Measurements from ENCODE around the gene ZMAT3.

The ZMAT3 gene

GRCh38 chr3:179076243-179077027 lies 4.8 kb upstream of the ZMAT3 start:
- TF ChIP-seq GATA3 (IDR thresholded peaks at IDR 0.05; ENCODE audit: low read depth, low read length) (no peak), GATA2 (IDR thresholded peaks at IDR 0.05; ENCODE audit: low read depth, low read length) (no peak)

- TF ChIP-seq GATA3 (IDR thresholded peaks at IDR 0.05; ENCODE audit: low read depth, low read length) (no peak), GATA2 (IDR thresholded peaks at IDR 0.05; ENCODE audit: low read depth, low read length) (no peak)
These were observed 3.0 kb upstream of the ZMAT3 start for GRCh38 chr3:179074656-179075055.

GRCh38 chr3:179073816-179074215 lies 2.2 kb upstream of the ZMAT3 start:
- TF ChIP-seq GATA2 (IDR thresholded peaks at IDR 0.05; ENCODE audit: low read depth, low read length) (no peak), GATA3 (IDR thresholded peaks at IDR 0.05; ENCODE audit: low read depth, low read length) (no peak)

GRCh38 chr3:179072100-179072438 lies 460 bp upstream of the ZMAT3 start:
- TF ChIP-seq GATA3 (IDR thresholded peaks at IDR 0.05; ENCODE audit: low read depth, low read length) = no peak

- TF ChIP-seq GATA2 (IDR thresholded peaks at IDR 0.05; ENCODE audit: low read depth, low read length) = no peak
- no peak for TF ChIP-seq GATA3 (IDR thresholded peaks at IDR 0.05; ENCODE audit: low read depth, low read length)
These were observed 634 bp downstream of the ZMAT3 start for GRCh38 chr3:179071027-179071322.

- TF ChIP-seq GATA3 (IDR thresholded peaks at IDR 0.05; ENCODE audit: low read depth, low read length) (no peak), GATA2 (IDR thresholded peaks at IDR 0.05; ENCODE audit: low read depth, low read length) (no peak)
These were observed 1.7 kb downstream of the ZMAT3 start for GRCh38 chr3:179069762-179070390.

GRCh38 chr3:179068779-179069530 lies 2.7 kb downstream of the ZMAT3 start:
- TF ChIP-seq GATA3 (IDR thresholded peaks at IDR 0.05; ENCODE audit: low read depth, low read length) = no peak
- TF ChIP-seq GATA2 (IDR thresholded peaks at IDR 0.05; ENCODE audit: low read depth, low read length) = no peak

GRCh38 chr3:179067839-179068238 lies 3.8 kb downstream of the ZMAT3 start:
- TF ChIP-seq GATA2 (IDR thresholded peaks at IDR 0.05; ENCODE audit: low read depth, low read length) = no peak
- TF ChIP-seq GATA3 (IDR thresholded peaks at IDR 0.05; ENCODE audit: low read depth, low read length) = no peak

- TF ChIP-seq GATA2 (IDR thresholded peaks at IDR 0.05; ENCODE audit: low read depth, low read length) (no peak), GATA3 (IDR thresholded peaks at IDR 0.05; ENCODE audit: low read depth, low read length) (no peak)
These were observed 4.3 kb downstream of the ZMAT3 start for GRCh38 chr3:179067291-179067690.

- no peak for TF ChIP-seq GATA2 (IDR thresholded peaks at IDR 0.05; ENCODE audit: low read depth, low read length)
- no peak for TF ChIP-seq GATA3 (IDR thresholded peaks at IDR 0.05; ENCODE audit: low read depth, low read length)
These were observed 7.6 kb downstream of the ZMAT3 start for GRCh38 chr3:179063945-179064560.

GRCh38 chr3:179056326-179056725 lies 15.3 kb downstream of the ZMAT3 start:
- no peak for TF ChIP-seq GATA2 (IDR thresholded peaks at IDR 0.05; ENCODE audit: low read depth, low read length)
- TF ChIP-seq GATA3 (IDR thresholded peaks at IDR 0.05; ENCODE audit: low read depth, low read length) = no peak

GRCh38 chr3:179046497-179047353 lies 24.9 kb downstream of the ZMAT3 start:
- no peak for TF ChIP-seq GATA2 (IDR thresholded peaks at IDR 0.05; ENCODE audit: low read depth, low read length)
- TF ChIP-seq GATA3 (IDR thresholded peaks at IDR 0.05; ENCODE audit: low read depth, low read length) = no peak

GRCh38 chr3:179045719-179046402 lies 25.7 kb downstream of the ZMAT3 start:
- no peak for TF ChIP-seq GATA3 (IDR thresholded peaks at IDR 0.05; ENCODE audit: low read depth, low read length)
- TF ChIP-seq GATA2 (IDR thresholded peaks at IDR 0.05; ENCODE audit: low read depth, low read length) = no peak

All from SH-SY5Y (cell line).